Pancreas (tissue), 10 donors: ENCODE data around the gene PTH1R. TPM values are rescaled to one million over a fixed set of nuclear protein-coding genes. Genes with fewer than 3 reads are reported as not detected.

Experiments used
- ATAC-seq, 4 donors: fragments of 200-7000 bp; cut with Tn5 transposase; one replicate each; pipeline versions ENCODE4 v1.8.0 to v1.9.1; 2020; ENCODE audit warnings: mild to moderate bottlenecking in 4 of 4, moderate library complexity in 4 of 4
- DNase-seq, 6 donors: peaks; one replicate each; pipeline ENCODE4 v3.0.0-alpha.2; 2020
- FAIRE-seq: peaks from 2 replicates; lab custom pipeline; 2012; peaks lifted over from hg19 to GRCh38; lab: Jason Lieb, UNC
- H3K27ac ChIP-seq, 4 donors: fragments of 200-600 bp; sonication (generic); 1 replicate in 3 of 4; 2 replicates in 1 of 4; pipeline versions ENCODE4 v1.5.0 to v1.8.0; 2020
- H3K27me3 ChIP-seq, 4 donors: fragments of 200-600 bp; one replicate each; pipeline ENCODE4 v1.8.0; 2021
- H3K36me3 ChIP-seq, 3 donors: fragments of 200-600 bp; sonication (generic) in 1 of 3; one replicate each; pipeline versions ENCODE4 v1.5.0 to v1.8.0; 2020 to 2021
- H3K4me1 ChIP-seq, 3 donors: fragments of 200-600 bp; one replicate each; pipeline ENCODE4 v1.8.0; 2021
- H3K4me3 ChIP-seq, 4 donors: fragments of 200-600 bp; sonication (generic) in 2 of 4; one replicate each; pipeline versions ENCODE4 v1.5.0 to v1.8.0; 2020 to 2021
- H3K9me3 ChIP-seq, 4 donors: fragments of 200-600 bp; one replicate each; pipeline ENCODE4 v1.8.0; 2021
- WGBS, 2 donors: extraction: QIAGEN DNeasy Blood & Tissue Kit; methylation state at CpG; one replicate each; pipeline ENCODE4 v1.1.7; 2013; 5-methylcytosine and 5-hydroxymethylcytosine counted together
- intact Hi-C, 3 donors: fragments of 100-400 bp; cut with DNase I; formaldehyde crosslinking; loops; one replicate each; pipeline versions ENCODE4 v1.11.1 to v1.14.2; 2022
- polyA plus RNA-seq, 2 donors: library from polyadenylated mRNA; stranded (reverse); fragments of 200-250 nt; gene quantifications; one replicate each; pipeline ENCODE4 v1.2.3, GENCODE V29; 2013
- total RNA-seq, 6 donors: library from RNA; stranded (reverse); fragmentation: NEBNext Ultra II Directional in 4 of 6; extraction: Animal tissue kit (Norgen Biotek cat#: 25700) in 4 of 6; gene quantifications; one replicate each; pipeline versions ENCODE4 v1.2.1 to v1.2.4, GENCODE V29; 2021 to 2023
- TF ChIP-seq, protein P1 (sequence below), 4 donors: fragments of 200-600 bp; sonication (generic) in 3 of 4; IDR thresholded peaks; one replicate each; pipeline versions ENCODE4 v1.5.0 to v1.8.0; 2021; ENCODE audit warnings: antibody characterized with exemption in 4 of 4
- donor health status: healthy with polysubstance abuse.
- donor health status: DM: no; HTN: no; CAD: no; lungs with moderate emphysema.
- donor health status: DM: no; HTN: no; CAD: no.
- donor health status: control.
- donor health status: control.
- donor health status: Bipolar disorder and iron deficiency.
- donor health status: DM: yes; HTN: yes; CAD: no.
- donor health status: DM: no; HTN: no; CAD: no.
- donor health status: DM: no; HTN: no; CAD: no.
- donor health status: DM: yes; HTN: yes; CAD: no.

Gene PTH1R
- total and polyA plus RNA-seq, 8 donors: 0.49 to 34.8 (median 2.0) TPM

DNA sequence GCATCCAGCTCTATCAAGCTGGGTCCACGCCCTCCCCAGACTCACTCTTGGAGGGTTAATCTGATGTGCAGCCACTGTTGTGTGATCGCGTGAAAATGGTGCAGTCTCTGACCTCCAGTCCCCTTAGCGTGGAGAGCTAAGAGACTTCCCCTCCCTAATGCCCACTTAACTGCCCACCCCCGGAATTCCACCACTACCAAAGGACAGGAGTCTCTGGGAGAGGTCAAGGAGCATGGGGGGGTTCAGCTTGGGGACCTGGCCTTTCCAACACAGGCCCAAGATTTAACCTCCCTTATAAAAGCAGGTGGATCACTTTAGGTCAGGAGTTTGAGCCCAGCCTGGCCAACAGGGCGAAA lies 50.2 kb downstream of the PTH1R start:
- no peaks in the 10 kb centered on the region for H3K27me3 ChIP-seq
- TF ChIP-seq, protein P1, sequence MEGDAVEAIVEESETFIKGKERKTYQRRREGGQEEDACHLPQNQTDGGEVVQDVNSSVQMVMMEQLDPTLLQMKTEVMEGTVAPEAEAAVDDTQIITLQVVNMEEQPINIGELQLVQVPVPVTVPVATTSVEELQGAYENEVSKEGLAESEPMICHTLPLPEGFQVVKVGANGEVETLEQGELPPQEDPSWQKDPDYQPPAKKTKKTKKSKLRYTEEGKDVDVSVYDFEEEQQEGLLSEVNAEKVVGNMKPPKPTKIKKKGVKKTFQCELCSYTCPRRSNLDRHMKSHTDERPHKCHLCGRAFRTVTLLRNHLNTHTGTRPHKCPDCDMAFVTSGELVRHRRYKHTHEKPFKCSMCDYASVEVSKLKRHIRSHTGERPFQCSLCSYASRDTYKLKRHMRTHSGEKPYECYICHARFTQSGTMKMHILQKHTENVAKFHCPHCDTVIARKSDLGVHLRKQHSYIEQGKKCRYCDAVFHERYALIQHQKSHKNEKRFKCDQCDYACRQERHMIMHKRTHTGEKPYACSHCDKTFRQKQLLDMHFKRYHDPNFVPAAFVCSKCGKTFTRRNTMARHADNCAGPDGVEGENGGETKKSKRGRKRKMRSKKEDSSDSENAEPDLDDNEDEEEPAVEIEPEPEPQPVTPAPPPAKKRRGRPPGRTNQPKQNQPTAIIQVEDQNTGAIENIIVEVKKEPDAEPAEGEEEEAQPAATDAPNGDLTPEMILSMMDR (IDR thresholded peaks at IDR 0.05): no peak
- H3K36me3 ChIP-seq: peaks cover 0 to 22% (median 10%) of the 10 kb centered on the region in 3 donors
- H3K27ac ChIP-seq: peak overlapping the region in 2 of 4 donors; percentile 62 to 76
- peaks cover 39 to 48% (median 43%) of the 10 kb centered on the region in 3 donors for H3K4me1 ChIP-seq
- intact Hi-C loops: loop anchor here in 1 of 3 donors (5.0 to 10.0 kb wide), 2 partner anchors 70 to 397 kb away; no protein-coding TSS in a partner anchor
- no peaks in the 10 kb centered on the region for H3K9me3 ChIP-seq
- no peak for ATAC-seq
- DNase-seq: peak in 1 of 6 donors; percentile 2
- FAIRE-seq: no peak
- WGBS, 2 donors: 92 to 95% methylated on average over 6 of the region's 6 CpGs
- no peak overlapping the region for H3K4me3 ChIP-seq

DNA sequence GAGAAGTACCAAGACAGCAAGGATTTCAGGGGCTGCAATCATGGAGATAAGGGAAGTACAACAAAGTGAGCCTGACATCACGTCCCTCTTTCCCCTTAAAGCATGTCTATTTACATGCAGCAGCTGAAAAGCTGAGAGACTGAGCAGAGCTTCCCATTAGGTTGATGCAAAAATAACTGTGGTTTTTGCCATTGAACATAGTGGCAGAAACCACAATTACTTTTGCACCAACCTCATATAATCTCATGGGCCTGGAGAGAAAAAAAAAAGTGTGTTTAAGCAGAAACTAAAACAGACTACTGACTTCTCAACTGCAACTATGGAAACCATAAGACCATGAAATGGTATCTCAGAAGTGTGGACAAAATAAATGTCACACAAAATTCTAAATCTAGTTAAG lies 50.8 kb downstream of the PTH1R start:
- peaks cover 45 to 54% (median 48%) of the 10 kb centered on the region in 3 donors for H3K4me1 ChIP-seq
- intact Hi-C loops: loop anchor here in 1 of 3 donors (5.0 to 10.0 kb wide), 2 partner anchors 69 to 397 kb away; no protein-coding TSS in a partner anchor
- FAIRE-seq (no peak), DNase-seq (no peak), ATAC-seq (no peak)
- no peaks in the 10 kb centered on the region for H3K9me3 ChIP-seq
- H3K27me3 ChIP-seq: no peaks in the 10 kb centered on the region
- 86 to 96% methylated on average over 1 of the region's 1 CpG for WGBS, 2 donors
- TF ChIP-seq, protein P1 (IDR thresholded peaks at IDR 0.05): no peak
- H3K36me3 ChIP-seq: peaks cover 0 to 21% (median 6%) of the 10 kb centered on the region in 3 donors
- H3K27ac ChIP-seq: peak overlapping the region in 2 of 4 donors; percentile 62 to 76
- H3K4me3 ChIP-seq: no peak overlapping the region

DNA sequence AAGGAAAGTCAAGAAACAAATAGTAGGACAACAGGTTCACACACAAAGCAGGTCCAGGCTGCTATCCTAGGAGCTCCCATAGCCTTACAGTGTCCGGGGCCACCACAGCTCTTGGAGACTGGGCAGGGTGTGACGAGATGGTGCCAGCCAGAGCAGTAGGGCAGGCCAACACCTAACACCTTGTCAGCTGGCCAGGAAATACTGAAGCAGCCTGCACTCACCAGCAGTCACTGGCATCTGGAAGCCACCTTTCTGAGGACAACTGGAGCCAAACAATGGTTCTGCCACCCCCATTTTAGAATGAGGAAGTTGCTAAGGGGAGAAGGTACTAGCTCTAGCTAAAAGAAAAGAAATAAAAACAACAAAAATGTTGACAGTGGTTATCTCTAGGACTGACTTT lies 51.8 kb downstream of the PTH1R start:
- H3K36me3 ChIP-seq: peaks cover 0 to 14% (median 6%) of the 10 kb centered on the region in 3 donors
- peaks cover 55 to 64% (median 59%) of the 10 kb centered on the region in 3 donors for H3K4me1 ChIP-seq
- intact Hi-C loops: loop anchor here in 1 of 3 donors (5.0 to 10.0 kb wide), 2 partner anchors 68 to 395 kb away; no protein-coding TSS in a partner anchor
- H3K4me3 ChIP-seq: no peak overlapping the region
- TF ChIP-seq, protein P1 (IDR thresholded peaks at IDR 0.05): no peak
- ATAC-seq (peak; percentile 71 to 82 (median 77)), DNase-seq (peak; percentile 63 to 82 (median 80)), FAIRE-seq (no peak)
- no peaks in the 10 kb centered on the region for H3K9me3 ChIP-seq
- peak overlapping the region; percentile 28 to 76 (median 52) for H3K27ac ChIP-seq
- WGBS, 2 donors: 8 to 29% methylated on average over 2 of the region's 2 CpGs
- H3K27me3 ChIP-seq: no peaks in the 10 kb centered on the region

DNA sequence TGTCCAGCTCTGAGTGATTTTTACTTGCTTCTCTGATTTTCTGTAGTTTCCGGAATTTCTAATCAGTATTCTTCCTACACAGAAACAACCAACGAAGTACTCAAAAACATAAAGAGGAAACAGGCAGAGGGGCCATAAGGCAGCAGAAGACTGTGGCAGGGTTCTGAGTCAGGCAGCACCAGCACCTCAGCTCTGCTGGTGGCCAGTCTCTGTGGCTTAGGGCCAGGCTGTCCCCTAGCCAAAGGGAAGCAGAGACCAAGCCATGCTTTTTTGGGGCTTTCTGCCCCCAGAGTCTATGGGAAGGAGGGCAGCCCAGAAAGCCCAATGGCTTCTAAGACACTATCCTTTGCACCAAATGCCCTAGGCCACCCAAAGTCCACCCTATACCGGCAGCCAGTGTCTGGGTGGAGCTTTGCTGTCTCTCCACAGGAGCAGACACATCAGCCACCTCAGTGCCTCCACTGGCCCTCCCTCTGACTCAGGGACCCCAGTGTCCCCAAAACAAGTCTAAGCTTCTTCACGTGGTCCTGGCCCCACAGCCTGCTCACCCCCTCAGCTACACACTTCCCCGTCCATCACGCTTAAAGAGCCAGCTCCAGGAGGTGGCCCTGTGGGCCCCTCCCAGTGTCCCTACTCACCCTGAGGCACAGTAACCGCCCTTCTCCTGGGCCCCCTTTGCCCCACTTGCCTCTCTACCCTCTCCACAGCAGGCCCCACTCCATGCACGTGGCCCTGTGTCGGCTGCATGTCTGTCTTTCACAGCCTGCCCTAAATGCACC lies 52.8 kb downstream of the PTH1R start:
- FAIRE-seq (no peak), DNase-seq (peak in 4 of 6 donors; percentile 9 to 54 (median 44)), ATAC-seq (peak in 2 of 4 donors; percentile 44 to 47)
- intact Hi-C loops: no loop called here
- peak overlapping the region; percentile 60 to 76 (median 67) for H3K27ac ChIP-seq
- H3K27me3 ChIP-seq: no peaks in the 10 kb centered on the region
- peaks cover 0 to 3% (median 0%) of the 10 kb centered on the region in 3 donors for H3K36me3 ChIP-seq
- 54 to 59% methylated on average over 9 of the region's 9 CpGs for WGBS, 2 donors
- no peaks in the 10 kb centered on the region for H3K9me3 ChIP-seq
- no peak overlapping the region for H3K4me3 ChIP-seq
- H3K4me1 ChIP-seq: peaks cover 66 to 75% (median 69%) of the 10 kb centered on the region in 3 donors
- TF ChIP-seq, protein P1 (IDR thresholded peaks at IDR 0.05): no peak
